ENCODE results near the gene SLCO1A2.

- TF ChIP-seq CTCF (IDR thresholded peaks at IDR 0.05): no peak
- no peak for TF ChIP-seq POLR2A (IDR thresholded peaks at IDR 0.05)
Observed at GRCh38 chr12:21334771-21335325, at the start of gene SLCO1A2.

All from right lobe of liver (tissue), 4 donors.